B cell (primary cell): ENCODE measurements around the gene CCDC107. TPM values are rescaled to one million over a fixed set of nuclear protein-coding genes. Genes with fewer than 3 reads are reported as not detected.
A peak's percentile ranks its signal among the peaks of the same experiment; 100 is the strongest.

Experiments used
- ATAC-seq: fragments of 200-7000 bp; cut with Tn5 transposase; one replicate; pipeline ENCODE4 v1.10.0; 2021; ENCODE audit warnings: low read depth, mild to moderate bottlenecking, moderate number of reproducible peaks, moderate library complexity
- CTCF ChIA-PET: fragments of 350-600 bp; sonication (Branson Sonifier 250); formaldehyde crosslinking; loops from one replicate; lab custom pipeline; 2021; ENCODE audit warnings: antibody characterized with exemption, inconsistent platforms; lab: Charles Lee
- POLR2A ChIA-PET: fragments of 350-600 bp; sonication (Branson Sonifier 250); formaldehyde crosslinking; loops from one replicate; lab custom pipeline; 2021; ENCODE audit warnings: antibody characterized with exemption; lab: Charles Lee
- DNase-seq: peaks from one replicate; pipeline ENCODE4 v3.0.0; 2013
- H2AFZ ChIP-seq: 2 replicates; pipeline ENCODE4 v1.6.1; 2012; ENCODE audit warnings: mild to moderate bottlenecking, low read depth, low read length; ENCODE audit not compliant: insufficient read depth, poor library complexity, severe bottlenecking
- H3K27ac ChIP-seq, 2 donors: 1 replicate in 1 of 2; 2 replicates in 1 of 2; pipeline ENCODE4 v1.5.1; 2012 to 2013; ENCODE audit warnings: low read length in 2 of 2, mild to moderate bottlenecking in 2 of 2, moderate library complexity in 1 of 2
- H3K27me3 ChIP-seq, 4 experiments: fragments of 200-600 bp in 1 of 4; sonication (generic) in 1 of 4; replicated peaks in 1 of 4; 1 replicate in 2 of 4; 2 replicates in 2 of 4; pipeline versions ENCODE4 v1.6.1 to v1.7.0; 2013 to 2016; ENCODE audit warnings: low read length in 3 of 4, mild to moderate bottlenecking in 2 of 4, mixed read lengths in 1 of 4, moderate library complexity in 1 of 4; ENCODE audit not compliant: insufficient read depth in 4 of 4, control insufficient read depth in 3 of 4; ENCODE audit errors: control extremely low read depth in 1 of 4
- H3K36me3 ChIP-seq, 2 experiments: replicated peaks in 1 of 2; 1 replicate in 1 of 2; 2 replicates in 1 of 2; pipeline versions ENCODE4 v1.6.1 to v1.7.1; 2013; ENCODE audit warnings: low read length in 1 of 2; ENCODE audit not compliant: insufficient read depth in 2 of 2, control insufficient read depth in 1 of 2; ENCODE audit errors: control extremely low read depth in 1 of 2, extremely low read depth in 1 of 2
- H3K4me1 ChIP-seq, 2 donors: fragments of 200-600 bp in 1 of 2; sonication (generic) in 1 of 2; 1 replicate in 1 of 2; 2 replicates in 1 of 2; pipeline versions ENCODE4 v1.5.1 to v1.6.1; 2013 to 2017; ENCODE audit warnings: low read length in 2 of 2; ENCODE audit not compliant: control insufficient read depth in 2 of 2, insufficient read depth in 2 of 2
- H3K4me2 ChIP-seq: replicated peaks from 2 replicates; pipeline ENCODE3; 2012; ENCODE audit warnings: mild to moderate bottlenecking, low read depth, low read length; ENCODE audit not compliant: poor library complexity, severe bottlenecking
- H3K4me3 ChIP-seq, 5 experiments: fragments of 200-600 bp in 1 of 5; sonication (generic) in 1 of 5; 1 replicate in 3 of 5; 2 replicates in 2 of 5; pipeline versions ENCODE4 v1.5.1 to v1.7.0; 2011 to 2016; ENCODE audit warnings: low read length in 4 of 5, mild to moderate bottlenecking in 4 of 5, low read depth in 2 of 5, control low read depth in 1 of 5, moderate library complexity in 1 of 5; ENCODE audit not compliant: insufficient read depth in 1 of 5; ENCODE audit errors: control extremely low read depth in 1 of 5, extremely low read depth in 1 of 5
- H3K79me2 ChIP-seq: fragments of 200-600 bp; sonication (generic); one replicate; pipeline ENCODE4 v1.6.0; 2016; ENCODE audit warnings: low read length; ENCODE audit not compliant: control insufficient read depth, insufficient read depth
- H3K9ac ChIP-seq: fragments of 200-600 bp; sonication (generic); 2 replicates; pipeline ENCODE4 v1.6.1; 2017; ENCODE audit warnings: mild to moderate bottlenecking, low read length, moderate library complexity
- H3K9me3 ChIP-seq, 3 donors: one replicate each; pipeline versions ENCODE4 v1.6.1 to v1.7.1; 2013; ENCODE audit warnings: low read length in 2 of 3; ENCODE audit not compliant: control insufficient read depth in 2 of 3, insufficient read depth in 1 of 3; ENCODE audit errors: control extremely low read depth in 1 of 3
- H4K20me1 ChIP-seq: 2 replicates; pipeline ENCODE4 v1.6.0; 2012; ENCODE audit warnings: mild to moderate bottlenecking, low read length; ENCODE audit not compliant: insufficient read depth, control insufficient read depth, poor library complexity, severe bottlenecking
- H3K27ac Mint-ChIP-seq: one replicate; pipeline ENCODE4 v1.8.0; 2021; ENCODE audit warnings: mixed read lengths
- H3K27me3 Mint-ChIP-seq: one replicate; pipeline ENCODE4 v1.8.0; 2021; ENCODE audit warnings: mixed read lengths
- H3K4me1 Mint-ChIP-seq: one replicate; pipeline ENCODE4 v1.8.0; 2021; ENCODE audit warnings: mixed read lengths
- H3K4me3 Mint-ChIP-seq: one replicate; pipeline ENCODE4 v1.8.0; 2021; ENCODE audit warnings: mixed read lengths
- H3K9me3 Mint-ChIP-seq: one replicate; pipeline ENCODE4 v1.8.0; 2022; ENCODE audit warnings: mixed read lengths; ENCODE audit not compliant: insufficient read depth
- EZH2 ChIP-seq: IDR thresholded peaks from 2 replicates; pipeline ENCODE4 v1.6.1; 2012; ENCODE audit warnings: borderline replicate concordance, low read depth, mild to moderate bottlenecking, moderate library complexity, low read length; ENCODE audit not compliant: insufficient read depth, poor library complexity, severe bottlenecking
- WGBS: methylation state at CpG from one replicate; pipeline ENCODE4 v1.1.5; 2013; ENCODE audit warnings: missing lambda C conversion rate; ENCODE audit not compliant: insufficient coverage; 5-methylcytosine and 5-hydroxymethylcytosine counted together
- intact Hi-C: fragments of 100-400 bp; cut with micrococcal nuclease; formaldehyde crosslinking; loops from one replicate; pipeline ENCODE4 v1.10.0; 2022
- polyA plus RNA-seq: library from polyadenylated mRNA; depleted of rRNA; stranded (reverse); fragments of >200 nt; gene quantifications from 2 replicates; pipeline ENCODE4 v1.2.3, GENCODE V29; 2012
- total RNA-seq, 2 donors: library from RNA; stranded (reverse); fragments of 120-200 nt in 1 of 2; gene quantifications; 1 replicate in 1 of 2; 2 replicates in 1 of 2; pipeline versions ENCODE4 v1.2.3 to v1.2.4, GENCODE V29; 2013 to 2022
- TF ChIP-seq, protein P1 (sequence below): fragments of 200-600 bp; IDR thresholded peaks from one replicate; pipeline ENCODE4 v1.8.0; 2022; ENCODE audit warnings: antibody characterized with exemption, mild to moderate bottlenecking

Gene CCDC107
- total and polyA plus RNA-seq, 2 donors (not counting 1 experiment from before 2014, with no cell fraction given) = 22.5 to 33.8 TPM

DNA sequence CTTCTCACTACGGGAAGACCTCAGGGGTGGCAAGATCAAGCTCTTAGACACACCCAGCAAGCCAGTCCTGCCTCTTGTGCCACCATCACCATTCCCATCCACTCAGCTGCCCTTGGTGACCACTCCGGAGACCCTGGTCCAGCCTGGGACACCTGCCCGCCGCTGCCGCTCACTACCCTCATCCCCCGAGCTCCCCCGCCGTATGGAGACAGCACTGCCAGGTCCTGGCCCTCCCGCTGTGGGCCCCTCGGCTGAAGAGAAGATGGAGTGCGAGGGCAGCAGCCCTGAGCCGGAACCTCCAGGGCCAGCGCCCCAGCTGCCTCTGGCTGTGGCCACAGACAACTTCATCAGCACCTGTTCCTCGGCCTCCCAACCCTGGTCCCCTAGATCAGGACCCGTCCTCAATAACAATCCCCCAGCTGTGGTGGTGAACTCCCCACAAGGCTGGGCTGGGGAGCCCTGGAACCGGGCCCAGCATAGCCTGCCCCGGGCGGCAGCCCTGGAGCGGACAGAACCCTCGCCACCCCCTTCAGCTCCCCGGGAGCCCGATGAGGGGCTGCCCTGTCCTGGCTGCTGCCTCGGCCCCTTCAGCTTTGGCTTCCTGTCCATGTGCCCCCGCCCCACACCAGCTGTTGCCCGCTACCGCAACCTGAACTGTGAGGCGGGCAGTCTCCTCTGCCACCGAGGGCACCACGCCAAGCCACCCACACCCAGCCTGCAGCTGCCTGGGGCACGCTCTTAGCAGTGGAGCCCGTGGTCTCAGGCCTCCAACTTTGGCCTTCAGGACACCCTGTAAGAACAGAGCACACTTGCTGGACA lies 48.9 kb upstream of the CCDC107 start:
- intact Hi-C loops = no loop called here
- Histone ChIP-seq H3K4me3 (no peak overlapping the region), H3K4me1 (peaks cover 42 to 77% of the 10 kb centered on the region in 2 donors), H3K9me3 (no peaks in the 10 kb centered on the region), H3K4me2 (no peak overlapping the region), H3K9ac (no peak overlapping the region), H2AFZ (no peak overlapping the region), H3K79me2 (peaks cover 34% of the 10 kb centered on the region), H3K27ac (peak overlapping the region in 1 of 2 donors; percentile 45), H3K36me3 (peaks cover 24 to 64% of the 10 kb centered on the region in 2 experiments), H3K27me3 (no peaks in the 10 kb centered on the region), H4K20me1 (peaks cover 64% of the 10 kb centered on the region)
- H3K4me3 Mint-ChIP-seq = no peak overlapping the region
- 95% methylated on average over 31 of the region's 31 CpGs for WGBS
- H3K9me3 Mint-ChIP-seq = no peaks in the 10 kb centered on the region
- DNase-seq (no peak), ATAC-seq (no peak)
- ChIA-PET CTCF (interaction anchor here (1.0 to 14.3 kb wide), 8 partner anchors 7 to 122 kb away, joined by 3 to 357 read pairs (median 13); partner anchors contain the start of genes ARHGEF39, CCDC107, CREB3 and RMRP), POLR2A (interaction anchor here (1.6 kb wide), 1 partner anchor 11 kb away, joined by 6 read pairs; no protein-coding TSS in a partner anchor)
- TF ChIP-seq EZH2 = no peak
- TF ChIP-seq, protein P1, sequence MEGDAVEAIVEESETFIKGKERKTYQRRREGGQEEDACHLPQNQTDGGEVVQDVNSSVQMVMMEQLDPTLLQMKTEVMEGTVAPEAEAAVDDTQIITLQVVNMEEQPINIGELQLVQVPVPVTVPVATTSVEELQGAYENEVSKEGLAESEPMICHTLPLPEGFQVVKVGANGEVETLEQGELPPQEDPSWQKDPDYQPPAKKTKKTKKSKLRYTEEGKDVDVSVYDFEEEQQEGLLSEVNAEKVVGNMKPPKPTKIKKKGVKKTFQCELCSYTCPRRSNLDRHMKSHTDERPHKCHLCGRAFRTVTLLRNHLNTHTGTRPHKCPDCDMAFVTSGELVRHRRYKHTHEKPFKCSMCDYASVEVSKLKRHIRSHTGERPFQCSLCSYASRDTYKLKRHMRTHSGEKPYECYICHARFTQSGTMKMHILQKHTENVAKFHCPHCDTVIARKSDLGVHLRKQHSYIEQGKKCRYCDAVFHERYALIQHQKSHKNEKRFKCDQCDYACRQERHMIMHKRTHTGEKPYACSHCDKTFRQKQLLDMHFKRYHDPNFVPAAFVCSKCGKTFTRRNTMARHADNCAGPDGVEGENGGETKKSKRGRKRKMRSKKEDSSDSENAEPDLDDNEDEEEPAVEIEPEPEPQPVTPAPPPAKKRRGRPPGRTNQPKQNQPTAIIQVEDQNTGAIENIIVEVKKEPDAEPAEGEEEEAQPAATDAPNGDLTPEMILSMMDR = no peak
- peaks cover 53% of the 10 kb centered on the region for H3K4me1 Mint-ChIP-seq
- H3K27me3 Mint-ChIP-seq = no peaks in the 10 kb centered on the region
- peak overlapping the region; percentile 65 for H3K27ac Mint-ChIP-seq

DNA sequence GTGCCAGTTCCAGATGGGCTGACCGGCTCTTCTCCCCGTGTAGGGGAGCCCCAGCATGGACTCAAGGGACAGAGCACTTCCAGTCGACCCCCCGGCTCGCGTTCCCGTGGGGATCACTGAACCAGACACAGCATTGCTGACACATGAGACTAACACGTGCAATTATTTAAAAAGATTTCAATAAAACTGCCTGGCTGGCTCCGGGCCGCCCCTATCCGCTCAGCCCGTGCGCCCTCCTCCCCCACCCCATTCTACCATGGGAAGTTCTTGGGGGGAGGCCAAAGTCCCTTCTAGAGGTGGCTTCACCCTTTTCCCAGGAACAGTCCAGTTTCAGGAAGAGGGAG lies 48.3 kb upstream of the CCDC107 start:
- H3K4me1 ChIP-seq = peaks cover 48 to 78% of the 10 kb centered on the region in 2 donors
- peaks cover 70% of the 10 kb centered on the region for H4K20me1 ChIP-seq
- Mint-ChIP-seq H3K4me1 (peaks cover 57% of the 10 kb centered on the region), H3K9me3 (no peaks in the 10 kb centered on the region), H3K27ac (peak overlapping the region; percentile 46), H3K27me3 (no peaks in the 10 kb centered on the region), H3K4me3 (no peak overlapping the region)
- H3K4me2 ChIP-seq = no peak overlapping the region
- POLR2A ChIA-PET = interaction anchor here (0.6 kb wide), 1 partner anchor 47 kb away, joined by 3 read pairs; no protein-coding TSS in a partner anchor
- CTCF ChIA-PET = interaction anchor here (13.7 to 14.3 kb wide), 3 partner anchors 36 to 84 kb away, joined by 175 to 357 read pairs (median 268); partner anchors contain the start of genes ARHGEF39, CCDC107, RMRP and SIT1
- no peaks in the 10 kb centered on the region for H3K9me3 ChIP-seq
- ATAC-seq = no peak
- H3K4me3 ChIP-seq = no peak overlapping the region
- no peaks in the 10 kb centered on the region for H3K27me3 ChIP-seq
- H3K9ac ChIP-seq = no peak overlapping the region
- TF ChIP-seq EZH2 = no peak
- TF ChIP-seq, protein P1 = no peak
- H3K79me2 ChIP-seq = peaks cover 39% of the 10 kb centered on the region
- intact Hi-C loops = no loop called here
- no peak for DNase-seq
- no peak overlapping the region for H2AFZ ChIP-seq
- 92% methylated on average over 9 of the region's 13 CpGs for WGBS
- peak overlapping the region in 1 of 2 donors; percentile 45 for H3K27ac ChIP-seq
- peaks cover 26 to 69% of the 10 kb centered on the region in 2 experiments for H3K36me3 ChIP-seq
